IMR-90 (cell line): ENCODE data around the gene NR1I2. TPM values are rescaled to one million over a fixed set of nuclear protein-coding genes. Genes with fewer than 3 reads are reported as not detected.

ENCODE experiments used
- ATAC-seq: fragments of 200-7000 bp; cut with Tn5 transposase; 2 replicates; pipeline ENCODE4 v1.9.1; 2020; ENCODE audit warnings: low read depth, mild to moderate bottlenecking, moderate library complexity
- BruUV-seq: library from RNA; stranded (reverse); fragments of 400-500 nt; replicated peaks from 2 replicates; lab custom pipeline; 2021; lab: Mats Ljungman, UMichigan
- CTCF ChIA-PET: fragments of 300-600 bp; formaldehyde crosslinking; extraction: SDS; loops from one replicate; lab custom pipeline; 2021; ENCODE audit warnings: antibody characterized with exemption; lab: Yijun Ruan, JAX
- POLR2A ChIA-PET: fragments of 300-600 bp; sonication (Branson Sonifier 250); formaldehyde crosslinking; loops from one replicate; lab custom pipeline; 2022; ENCODE audit warnings: antibody characterized with exemption; ENCODE audit not compliant: unreplicated experiment; lab: Charles Lee
- DNase-seq: peaks from one replicate; pipeline ENCODE4 v3.0.0; 2013
- H2AFZ ChIP-seq: replicated peaks from 2 replicates; pipeline ENCODE3; 2013; ENCODE audit warnings: low read length, mild to moderate bottlenecking; ENCODE audit not compliant: poor library complexity
- H2AK5ac ChIP-seq: 2 replicates; pipeline ENCODE4 v1.6.1; 2013; ENCODE audit warnings: low read depth, low read length, inconsistent platforms
- H2AK9ac ChIP-seq: replicated peaks from 2 replicates; pipeline ENCODE3; 2013; ENCODE audit warnings: mild to moderate bottlenecking, low read depth, low read length, moderate library complexity; ENCODE audit not compliant: poor library complexity
- H2BK120ac ChIP-seq: 2 replicates; pipeline ENCODE4 v1.6.1; 2013; ENCODE audit warnings: low read depth, low read length, inconsistent platforms
- H2BK15ac ChIP-seq: 3 replicates; pipeline ENCODE4 v1.6.1; 2013; ENCODE audit warnings: low read depth, low read length, inconsistent platforms
- H2BK20ac ChIP-seq: 2 replicates; pipeline ENCODE4 v1.6.1; 2013; ENCODE audit warnings: low read depth, mild to moderate bottlenecking, inconsistent platforms, low read length, moderate library complexity
- H2BK5ac ChIP-seq: 2 replicates; pipeline ENCODE4 v1.6.1; 2013; ENCODE audit warnings: mild to moderate bottlenecking, low read depth, low read length, inconsistent platforms; ENCODE audit not compliant: poor library complexity, severe bottlenecking
- H3K14ac ChIP-seq: replicated peaks from 2 replicates; pipeline ENCODE4 v1.6.1; 2013; ENCODE audit warnings: low read depth, low read length, inconsistent platforms
- H3K18ac ChIP-seq: 2 replicates; pipeline ENCODE4 v1.6.1; 2013; ENCODE audit warnings: low read depth, low read length, control low read depth
- H3K23ac ChIP-seq: 2 replicates; pipeline ENCODE4 v1.6.1; 2013; ENCODE audit warnings: low read depth, low read length, inconsistent platforms
- H3K27ac ChIP-seq: 2 replicates; pipeline ENCODE4 v1.5.1; 2013; ENCODE audit warnings: mild to moderate bottlenecking, control low read depth, low read length; ENCODE audit not compliant: insufficient read depth
- H3K27me3 ChIP-seq: 2 replicates; pipeline ENCODE4 v1.6.1; 2013; ENCODE audit warnings: low read length; ENCODE audit not compliant: control insufficient read depth, insufficient read depth
- H3K36me3 ChIP-seq: 2 replicates; pipeline ENCODE4 v1.6.1; 2013; ENCODE audit warnings: low read length, mixed read lengths; ENCODE audit not compliant: control insufficient read depth, insufficient read depth
- H3K4ac ChIP-seq: 2 replicates; pipeline ENCODE4 v1.6.1; 2013; ENCODE audit warnings: low read depth, low read length, inconsistent platforms
- H3K4me1 ChIP-seq: 2 replicates; pipeline ENCODE4 v1.6.1; 2013; ENCODE audit warnings: low read length, mixed read lengths; ENCODE audit not compliant: control insufficient read depth, insufficient read depth
- H3K4me2 ChIP-seq: 2 replicates; pipeline ENCODE4 v1.6.1; 2013; ENCODE audit warnings: low read depth, mild to moderate bottlenecking, control low read depth, low read length, moderate library complexity
- H3K4me3 ChIP-seq: 2 replicates; pipeline ENCODE4 v1.5.1; 2013; ENCODE audit warnings: low read depth, mild to moderate bottlenecking, control low read depth, low read length, moderate library complexity; ENCODE audit not compliant: insufficient read depth
- H3K56ac ChIP-seq: 2 replicates; pipeline ENCODE4 v1.6.1; 2013; ENCODE audit warnings: low read length, inconsistent platforms; ENCODE audit not compliant: insufficient read depth; ENCODE audit errors: extremely low read depth
- H3K79me1 ChIP-seq, 2 experiments: 2 replicates each; pipeline ENCODE4 v1.6.1; 2013; ENCODE audit warnings: low read length in 2 of 2, inconsistent platforms in 1 of 2, low read depth in 1 of 2
- H3K9ac ChIP-seq: 2 replicates; pipeline ENCODE4 v1.6.1; 2013; ENCODE audit warnings: low read depth, low read length, control low read depth
- H3K9me1 ChIP-seq: 2 replicates; pipeline ENCODE4 v1.6.1; 2013; ENCODE audit warnings: low read length, inconsistent platforms; ENCODE audit not compliant: insufficient read depth
- H3K9me3 ChIP-seq: 2 replicates; pipeline ENCODE4 v1.6.1; 2013; ENCODE audit warnings: low read length; ENCODE audit not compliant: control insufficient read depth, insufficient read depth
- H4K20me1 ChIP-seq: 2 replicates; pipeline ENCODE4 v1.6.1; 2013; ENCODE audit warnings: low read length, inconsistent platforms; ENCODE audit not compliant: insufficient read depth
- H4K5ac ChIP-seq: 2 replicates; pipeline ENCODE4 v1.6.1; 2013; ENCODE audit warnings: mild to moderate bottlenecking, low read depth, low read length, control low read depth
- H4K8ac ChIP-seq, 2 experiments: 2 replicates each; pipeline ENCODE4 v1.6.1; 2013; ENCODE audit warnings: low read depth in 2 of 2, low read length in 2 of 2, control low read depth in 1 of 2, inconsistent platforms in 1 of 2
- H4K91ac ChIP-seq: 2 replicates; pipeline ENCODE4 v1.6.1; 2013; ENCODE audit warnings: low read depth, low read length, inconsistent platforms; ENCODE audit not compliant: insufficient read depth
- BHLHE40 ChIP-seq: fragments of 150-350 bp; IDR thresholded peaks from 2 replicates; pipeline ENCODE4 v1.6.1; 2016; ENCODE audit warnings: mild to moderate bottlenecking, low read depth, low read length
- CEBPB ChIP-seq: IDR thresholded peaks from 2 replicates; pipeline ENCODE4 v1.6.1; 2012; ENCODE audit warnings: low read depth, low read length, improper control_type of control experiment
- CHD1 ChIP-seq: IDR thresholded peaks from 2 replicates; pipeline ENCODE4 v1.6.1; 2012; ENCODE audit warnings: low read depth, low read length, improper control_type of control experiment
- ELK1 ChIP-seq: fragments of 150-350 bp; IDR thresholded peaks from 2 replicates; pipeline ENCODE4 v1.6.1; 2016; ENCODE audit warnings: low read depth, mild to moderate bottlenecking, low read length, moderate library complexity, borderline replicate concordance
- FOS ChIP-seq: fragments of 150-350 bp; IDR thresholded peaks from 2 replicates; pipeline ENCODE4 v1.6.1; 2016; ENCODE audit warnings: low read depth, low read length
- MAFK ChIP-seq: IDR thresholded peaks from 2 replicates; pipeline ENCODE4 v1.6.1; 2012; ENCODE audit warnings: low read depth, low read length, improper control_type of control experiment
- MAZ ChIP-seq: IDR thresholded peaks from 2 replicates; pipeline ENCODE4 v1.6.1; 2012; ENCODE audit warnings: low read depth, mild to moderate bottlenecking, low read length, improper control_type of control experiment, moderate library complexity, borderline replicate concordance
- MXI1 ChIP-seq: IDR thresholded peaks from 2 replicates; pipeline ENCODE4 v1.6.1; 2012; ENCODE audit warnings: low read depth, mild to moderate bottlenecking, low read length, moderate library complexity, borderline replicate concordance
- NFE2L2 ChIP-seq: fragments of 150-350 bp; IDR thresholded peaks from 2 replicates; pipeline ENCODE4 v1.6.1; 2016; ENCODE audit warnings: low read depth, mild to moderate bottlenecking, low read length
- POLR2A ChIP-seq: IDR thresholded peaks from 2 replicates; pipeline ENCODE4 v1.6.1; 2012; ENCODE audit warnings: mild to moderate bottlenecking, low read depth, low read length
- RAD21 ChIP-seq: IDR thresholded peaks from 2 replicates; pipeline ENCODE4 v1.6.1; 2012; ENCODE audit warnings: low read length, improper control_type of control experiment
- RCOR1 ChIP-seq: IDR thresholded peaks from 2 replicates; pipeline ENCODE4 v1.6.1; 2012; ENCODE audit warnings: mild to moderate bottlenecking, low read length, improper control_type of control experiment; ENCODE audit not compliant: insufficient replicate concordance
- RFX5 ChIP-seq: IDR thresholded peaks from 2 replicates; pipeline ENCODE4 v1.8.0; 2012; ENCODE audit warnings: low read depth, mild to moderate bottlenecking, low read length, moderate library complexity
- SMC3 ChIP-seq: fragments of 150-350 bp; IDR thresholded peaks from 2 replicates; pipeline ENCODE4 v1.6.1; 2016; ENCODE audit warnings: low read depth, mild to moderate bottlenecking, antibody characterized with exemption, low read length, moderate library complexity
- USF2 ChIP-seq: fragments of 150-350 bp; IDR thresholded peaks from 2 replicates; pipeline ENCODE4 v1.6.1; 2017; ENCODE audit warnings: mild to moderate bottlenecking, antibody characterized with exemption, low read length, low read depth
- WGBS, 2 experiments: methylation state at CpG; one replicate each; pipeline versions ENCODE4 v1.1.5 to v1.1.7; 2013; ENCODE audit warnings: missing lambda C conversion rate in 2 of 2; ENCODE audit not compliant: insufficient read length in 1 of 2; ENCODE audit errors: extremely low coverage in 2 of 2; 5-methylcytosine and 5-hydroxymethylcytosine counted together
- dilution Hi-C: fragments of 300-500 bp; cut with HindIII; formaldehyde crosslinking; loops from one replicate; pipeline ENCODE4 v1.14.3; 2018; ENCODE audit warnings: low sequenced_read_pairs; ENCODE audit not compliant: unreplicated experiment
- in situ Hi-C: fragments of 300-500 bp; cut with MboI; formaldehyde crosslinking; loops from 3 replicates; pipeline ENCODE4 v1.14.3; 2019; ENCODE audit warnings: low sequenced_read_pairs, inconsistent platforms, mixed read lengths
- intact Hi-C: fragments of 100-400 bp; cut with micrococcal nuclease; formaldehyde crosslinking; loops from 2 replicates; pipeline ENCODE4 v1.10.0; 2022
- polyA plus RNA-seq, 3 experiments: library from polyadenylated mRNA; depleted of rRNA; stranded (reverse); fragments of >200 nt; gene quantifications; 2 replicates each; pipeline ENCODE4 v1.2.3, GENCODE V29; 2012; ENCODE audit warnings: low replicate concordance in 1 of 3
- total RNA-seq: library from RNA; depleted of rRNA; stranded (reverse); fragments of >200 nt; gene quantifications from 2 replicates; pipeline ENCODE4 v1.2.3, GENCODE V29; 2012

The NR1I2 gene
- total and polyA plus RNA-seq, 2 of the 4 experiments (the other 2 are of a cell fraction): not detected

DNA sequence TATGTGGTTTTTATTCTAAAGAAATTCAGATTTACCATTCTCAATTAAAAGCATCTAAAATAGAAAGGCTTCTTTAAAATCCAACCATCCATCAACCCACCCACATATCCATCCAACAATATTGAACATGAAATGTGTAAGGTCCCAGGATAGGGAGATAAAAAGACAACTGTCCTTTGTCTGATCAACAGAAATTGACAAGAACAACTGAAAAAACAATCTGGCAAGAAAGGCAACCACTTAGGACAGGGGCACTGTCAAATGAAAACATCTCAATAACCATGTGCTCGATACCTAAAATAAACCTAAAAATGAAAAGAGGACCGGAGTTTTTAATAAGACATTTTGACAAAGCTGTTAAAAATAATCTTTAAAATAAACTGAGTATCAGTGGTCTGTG, 67.2 kb downstream of the NR1I2 start:
- Histone ChIP-seq H2AFZ (no peak overlapping the region), H3K4me1 (no peaks in the 10 kb centered on the region), H3K27me3 (no peaks in the 10 kb centered on the region), H2BK120ac (no peak overlapping the region), H2AK5ac (no peak overlapping the region), H4K5ac (no peak overlapping the region), H2BK15ac (no peak overlapping the region), H3K14ac (no peak overlapping the region), H3K4me2 (no peak overlapping the region), H4K91ac (no peak overlapping the region), H3K36me3 (no peaks in the 10 kb centered on the region), H3K27ac (no peak overlapping the region), H2AK9ac (no peak overlapping the region), H3K9me3 (no peaks in the 10 kb centered on the region), H3K9me1 (no peaks in the 10 kb centered on the region), H3K4ac (no peak overlapping the region), H3K4me3 (no peak overlapping the region), H3K9ac (no peak overlapping the region), H3K23ac (no peak overlapping the region), H4K8ac (no peak overlapping the region), H3K18ac (no peak overlapping the region), H4K20me1 (no peaks in the 10 kb centered on the region), H3K79me1 (peaks cover 2 to 15% of the 10 kb centered on the region in 2 experiments), H3K56ac (no peak overlapping the region), H2BK5ac (no peak overlapping the region), H2BK20ac (no peak overlapping the region)
- BruUV-seq: no TSS peak
- no peak for TF ChIP-seq CHD1
- no peak for TF ChIP-seq NFE2L2
- no peak for TF ChIP-seq MAZ
- TF ChIP-seq USF2: no peak
- no peak for TF ChIP-seq ELK1
- no peak for TF ChIP-seq MAFK
- no peak for TF ChIP-seq RAD21
- no peak for TF ChIP-seq RFX5
- no peak for TF ChIP-seq SMC3
- TF ChIP-seq CEBPB: no peak
- no peak for TF ChIP-seq MXI1
- TF ChIP-seq BHLHE40: no peak
- no peak for TF ChIP-seq FOS
- TF ChIP-seq RCOR1: no peak
- no peak for TF ChIP-seq POLR2A
- no CpG with 5 or more reads among the region's 2 CpGs for WGBS, 2 experiments
- intact Hi-C loops: no loop called here
- in situ Hi-C loops: no loop called here
- CTCF ChIA-PET: no interaction called here
- ATAC-seq: no peak
- POLR2A ChIA-PET: no interaction called here
- DNase-seq: no peak
- dilution Hi-C loops: no loop called here
